ENCODE data around the gene CDK5RAP1.

DNA sequence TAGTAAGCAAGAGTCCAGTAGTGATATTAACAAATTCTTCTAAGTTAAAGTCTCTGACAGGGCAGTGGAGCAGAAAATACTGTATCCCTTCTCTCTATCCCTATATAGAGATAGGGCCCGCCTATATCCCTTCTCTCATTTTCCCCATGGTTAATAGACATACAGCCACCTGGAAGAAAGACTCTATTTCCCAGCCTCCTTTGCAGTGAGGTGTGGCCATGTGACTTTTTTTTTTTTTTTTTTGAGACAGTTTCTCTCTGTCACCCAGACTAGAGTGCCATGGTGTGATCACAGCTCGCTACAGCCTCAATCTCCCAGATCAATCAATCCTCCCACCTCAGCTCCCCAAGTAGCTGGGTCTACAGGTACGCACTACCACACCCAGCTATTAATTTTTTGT, 16.7 kb upstream of the CDK5RAP1 start:
- TF ChIP-seq, protein P1, sequence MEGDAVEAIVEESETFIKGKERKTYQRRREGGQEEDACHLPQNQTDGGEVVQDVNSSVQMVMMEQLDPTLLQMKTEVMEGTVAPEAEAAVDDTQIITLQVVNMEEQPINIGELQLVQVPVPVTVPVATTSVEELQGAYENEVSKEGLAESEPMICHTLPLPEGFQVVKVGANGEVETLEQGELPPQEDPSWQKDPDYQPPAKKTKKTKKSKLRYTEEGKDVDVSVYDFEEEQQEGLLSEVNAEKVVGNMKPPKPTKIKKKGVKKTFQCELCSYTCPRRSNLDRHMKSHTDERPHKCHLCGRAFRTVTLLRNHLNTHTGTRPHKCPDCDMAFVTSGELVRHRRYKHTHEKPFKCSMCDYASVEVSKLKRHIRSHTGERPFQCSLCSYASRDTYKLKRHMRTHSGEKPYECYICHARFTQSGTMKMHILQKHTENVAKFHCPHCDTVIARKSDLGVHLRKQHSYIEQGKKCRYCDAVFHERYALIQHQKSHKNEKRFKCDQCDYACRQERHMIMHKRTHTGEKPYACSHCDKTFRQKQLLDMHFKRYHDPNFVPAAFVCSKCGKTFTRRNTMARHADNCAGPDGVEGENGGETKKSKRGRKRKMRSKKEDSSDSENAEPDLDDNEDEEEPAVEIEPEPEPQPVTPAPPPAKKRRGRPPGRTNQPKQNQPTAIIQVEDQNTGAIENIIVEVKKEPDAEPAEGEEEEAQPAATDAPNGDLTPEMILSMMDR (IDR thresholded peaks at IDR 0.05), result no peak
- TF ChIP-seq POLR2A (IDR thresholded peaks at IDR 0.05), result no peak
